HG02884 (cell line): Measurements from ENCODE around the gene PSAPL1.

Source experiments
- ATAC-seq: cut with Tn5 transposase; IDR thresholded peaks from one replicate; pipeline ENCODE4 v1.9.1; 2021; ENCODE audit warnings: mild to moderate bottlenecking, moderate library complexity; ENCODE audit not compliant: unreplicated experiment

The PSAPL1 gene

GRCh38 chr4:7431696-7432530, 2.8 kb downstream of the PSAPL1 start:
- no peak for ATAC-seq

- no peak for ATAC-seq
Measured at GRCh38 chr4:7430965-7431695, 3.6 kb downstream of the PSAPL1 start.

- no peak for ATAC-seq
Measured at GRCh38 chr4:7430368-7430964, 4.3 kb downstream of the PSAPL1 start.

GRCh38 chr4:7429601-7430078, 5.1 kb downstream of the PSAPL1 start:
- ATAC-seq, result no peak

- no peak for ATAC-seq
Measured at GRCh38 chr4:7429069-7429416, 5.7 kb downstream of the PSAPL1 start.

- no peak for ATAC-seq
Measured at GRCh38 chr4:7428261-7429068, 6.3 kb downstream of the PSAPL1 start.

GRCh38 chr4:7427831-7428260, 6.9 kb downstream of the PSAPL1 start:
- no peak for ATAC-seq

GRCh38 chr4:7427361-7427760, 7.4 kb downstream of the PSAPL1 start:
- ATAC-seq, result no peak

- ATAC-seq, result no peak
Measured at GRCh38 chr4:7426525-7427171, 8.1 kb downstream of the PSAPL1 start.

GRCh38 chr4:7425591-7426468, 8.9 kb downstream of the PSAPL1 start:
- ATAC-seq, result no peak

GRCh38 chr4:7425124-7425523, 9.6 kb downstream of the PSAPL1 start:
- ATAC-seq, result no peak

GRCh38 chr4:7424553-7425111, 10.1 kb downstream of the PSAPL1 start:
- no peak for ATAC-seq

GRCh38 chr4:7423801-7424552, 10.8 kb downstream of the PSAPL1 start:
- ATAC-seq, result no peak

- no peak for ATAC-seq
Measured at GRCh38 chr4:7423391-7423790, 11.3 kb downstream of the PSAPL1 start.

GRCh38 chr4:7422898-7423180, 11.9 kb downstream of the PSAPL1 start:
- no peak for ATAC-seq

GRCh38 chr4:7422151-7422897, 12.4 kb downstream of the PSAPL1 start:
- no peak for ATAC-seq

- no peak for ATAC-seq
Measured at GRCh38 chr4:7421356-7422150, 13.2 kb downstream of the PSAPL1 start.
